Neural cell (in vitro differentiated cells): ENCODE measurements around the gene EHD1.

Experiments used
- CTCF ChIP-seq: fragments of 450-650 bp; IDR thresholded peaks from 2 replicates; pipeline ENCODE4 v1.5.1; 2014; ENCODE audit warnings: antibody characterized with exemption, mild to moderate bottlenecking, moderate library complexity; ENCODE audit not compliant: poor library complexity, severe bottlenecking
- POLR2AphosphoS5 ChIP-seq: IDR thresholded peaks from 2 replicates; pipeline ENCODE4 v1.6.1; 2012

- TF ChIP-seq CTCF (no peak), POLR2AphosphoS5 (no peak)
These were observed 27.3 kb downstream of the EHD1 start for GRCh38 chr11:64850979-64851567.
